K562 (cell line): ENCODE results near the gene HP. TPM values are rescaled to one million over a fixed set of nuclear protein-coding genes. Genes with fewer than 3 reads are reported as not detected.

Experiments used
- BHLHE40 ChIP-seq: IDR thresholded peaks from 2 replicates; pipeline ENCODE4 v1.6.1; 2011; ENCODE audit warnings: low read length, improper control_type of control experiment
- ETV6 ChIP-seq, 3 experiments: fragments of 150-350 bp in 1 of 3; sonication (generic) in 1 of 3; formaldehyde crosslinking in 1 of 3; IDR thresholded peaks; 2 replicates each; pipeline versions ENCODE4 v1.6.1 to v1.8.0; 2014 to 2022; ENCODE audit warnings: borderline replicate concordance in 2 of 3, low read depth in 2 of 3, antibody characterized with exemption in 1 of 3, low read length in 1 of 3, mild to moderate bottlenecking in 1 of 3, missing genetic modification reagents in 1 of 3
- FOXA3 ChIP-seq, 2 experiments: fragments of 450-650 bp in 1 of 2; sonication (generic) in 1 of 2; formaldehyde crosslinking; IDR thresholded peaks in 1 of 2; conservative IDR thresholded peaks in 1 of 2; 2 replicates each; pipeline versions ENCODE4 v1.4.0 to v1.8.0; 2020 to 2022; ENCODE audit warnings: mild to moderate bottlenecking in 2 of 2, missing genetic modification reagents in 1 of 2
- FOXP1 ChIP-seq: sonication (generic); formaldehyde crosslinking; IDR thresholded peaks from 2 replicates; pipeline ENCODE4 v1.8.0; 2022; ENCODE audit warnings: mild to moderate bottlenecking, missing genetic modification reagents
- RBFOX2 ChIP-seq: fragments of 200-400 bp; formaldehyde crosslinking; IDR thresholded peaks from 2 replicates; pipeline ENCODE4 v1.6.1; 2017; ENCODE audit warnings: low read depth, mild to moderate bottlenecking, low read length, moderate library complexity
- RFX7 ChIP-seq: fragments of 250-450 bp; sonication (Bioruptor Pico); IDR thresholded peaks from 2 replicates; pipeline ENCODE4 v1.5.1; 2021; ENCODE audit warnings: mild to moderate bottlenecking
- SMAD4 ChIP-seq: fragments of 250-450 bp; sonication (Bioruptor Pico); conservative IDR thresholded peaks from 2 replicates; pipeline ENCODE4 v1.8.0; 2021; ENCODE audit warnings: inconsistent platforms, mild to moderate bottlenecking, moderate library complexity
- TEAD1 ChIP-seq, 2 experiments: fragments of 450-650 bp in 1 of 2; sonication (generic) in 1 of 2; formaldehyde crosslinking; IDR thresholded peaks; 2 replicates each; pipeline versions ENCODE4 v1.4.0 to v1.8.0; 2020 to 2022; ENCODE audit warnings: mild to moderate bottlenecking in 2 of 2, missing genetic modification reagents in 1 of 2
- ZFX ChIP-seq: sonication (generic); formaldehyde crosslinking; IDR thresholded peaks from 2 replicates; pipeline ENCODE4 v1.8.0; 2022; ENCODE audit warnings: mild to moderate bottlenecking, missing genetic modification reagents, moderate library complexity
- ZNF232 ChIP-seq: sonication (generic); formaldehyde crosslinking; IDR thresholded peaks from 2 replicates; pipeline ENCODE4 v1.8.0; 2022; ENCODE audit warnings: mild to moderate bottlenecking, missing genetic modification reagents
- polyA plus RNA-seq, 8 experiments: library from polyadenylated mRNA; depleted of rRNA in 4 of 8; stranded (reverse) in 5 of 8; unstranded in 3 of 8; fragments of >200 nt; fragmentation: Nextera tagmentation in 2 of 8; fragmentation: Illumina TruSeq in 1 of 8; extraction: Ambion mirVana in 2 of 8; extraction: Trizol in 1 of 8; gene quantifications; 2 replicates each; pipeline versions ENCODE4 v1.2.1 to v1.2.3, GENCODE V29; 2011 to 2014; ENCODE audit warnings: inconsistent platforms in 1 of 8, missing spikeins in 1 of 8
- total RNA-seq, 7 experiments: library from RNA; depleted of rRNA in 6 of 7; stranded (reverse); fragments of >200 nt in 6 of 7; fragmentation: Illumina TruSeq in 2 of 7; extraction: Trizol in 2 of 7; gene quantifications; 2 replicates each; pipeline versions ENCODE4 v1.2.1 to v1.2.3, GENCODE V29; 2011 to 2021; ENCODE audit warnings: low replicate concordance in 1 of 7
- TF ChIP-seq, protein P1 (sequence below): sonication (generic); formaldehyde crosslinking; IDR thresholded peaks from 2 replicates; pipeline ENCODE4 v1.8.0; 2022; ENCODE audit warnings: mild to moderate bottlenecking, missing genetic modification reagents
- TF ChIP-seq, protein P2 (sequence below): sonication (generic); formaldehyde crosslinking; IDR thresholded peaks from 2 replicates; pipeline ENCODE4 v1.9.0; 2022; ENCODE audit warnings: mild to moderate bottlenecking, missing genetic modification reagents
- TF ChIP-seq, protein P3 (sequence below), 2 experiments: IDR thresholded peaks; 2 replicates each; pipeline ENCODE4 v1.6.1; 2011; ENCODE audit warnings: borderline replicate concordance in 1 of 2, control low read depth in 1 of 2, low read depth in 1 of 2, low read length in 1 of 2, mild to moderate bottlenecking in 1 of 2, mixed read lengths in 1 of 2, moderate library complexity in 1 of 2; ENCODE audit not compliant: insufficient read depth in 1 of 2, insufficient read length in 1 of 2, poor library complexity in 1 of 2, severe bottlenecking in 1 of 2; ENCODE audit errors: extremely low read depth in 1 of 2

The HP gene
- total and polyA plus RNA-seq, 9 of the 15 experiments (the other 6 are each of a cell fraction or from before 2014, with no cell fraction given) = 0.04 to 8.7 TPM; not detected in 7

DNA sequence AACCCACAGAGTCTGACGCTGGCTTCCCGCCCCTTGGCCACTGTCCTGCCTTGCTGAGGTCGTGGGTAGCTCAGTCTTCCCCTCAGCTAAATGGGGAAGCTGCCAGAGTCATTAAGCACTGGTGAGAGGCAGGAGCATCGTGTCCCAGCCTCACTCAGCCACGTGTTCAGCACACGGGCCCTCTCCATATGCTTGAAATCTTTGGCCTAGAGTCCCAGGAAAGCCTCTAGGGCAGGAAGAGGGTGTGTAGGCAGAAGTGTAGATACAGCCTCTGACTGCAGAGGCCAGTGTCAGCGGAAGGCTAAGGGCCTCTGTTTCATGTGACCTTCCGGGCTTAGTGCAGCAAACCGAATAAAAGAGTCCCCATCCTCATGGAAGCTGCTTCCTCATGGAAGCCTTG is 41.7 kb upstream of the HP start (continued):
- TF ChIP-seq ZNF232 = 0 out of 2 replicates have a peak, but pooled peaks have one; percentile 33
- peak in 1 of 2 experiments; percentile 76; a peak in 1 of 4 replicates for TF ChIP-seq FOXA3 (CRISPR knock-in tag; conservative IDR thresholded peaks at IDR 0.05 in 1 of 2, IDR thresholded peaks at IDR 0.05 in 1 of 2)
- 0 out of 2 replicates have a peak, but pooled peaks have one; percentile 20 for TF ChIP-seq SMAD4 (CRISPR knock-in tag)
- TF ChIP-seq TEAD1 (CRISPR knock-in tag; IDR thresholded peaks at IDR 0.05) = 0 out of 4 replicates have a peak, but pooled peaks of 1 of the 2 experiments have one; percentile 25
- TF ChIP-seq RBFOX2 = no peak
- TF ChIP-seq, protein P1, sequence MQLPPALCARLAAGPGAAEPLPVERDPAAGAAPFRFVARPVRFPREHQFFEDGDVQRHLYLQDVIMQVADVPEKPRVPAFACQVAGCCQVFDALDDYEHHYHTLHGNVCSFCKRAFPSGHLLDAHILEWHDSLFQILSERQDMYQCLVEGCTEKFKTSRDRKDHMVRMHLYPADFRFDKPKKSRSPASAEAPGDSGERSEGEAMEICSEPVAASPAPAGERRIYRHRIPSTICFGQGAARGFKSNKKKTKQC (CRISPR knock-in tag) = peak; percentile 88; the same call in 1 of the 2 replicates
- no peak for TF ChIP-seq ETV6 (IDR thresholded peaks at IDR 0.05; ENCODE audit: borderline replicate concordance in 1 of 2, low read depth in 2 of 2, low read length in 1 of 2)
- TF ChIP-seq ETV6 (CRISPR knock-in tag; IDR thresholded peaks at IDR 0.05; ENCODE audit: borderline replicate concordance) = 0 out of 2 replicates have a peak, but pooled peaks have one; percentile 35
- TF ChIP-seq FOXP1 = peak; percentile 57; the same call in 1 of the 2 replicates
- TF ChIP-seq, protein P2, sequence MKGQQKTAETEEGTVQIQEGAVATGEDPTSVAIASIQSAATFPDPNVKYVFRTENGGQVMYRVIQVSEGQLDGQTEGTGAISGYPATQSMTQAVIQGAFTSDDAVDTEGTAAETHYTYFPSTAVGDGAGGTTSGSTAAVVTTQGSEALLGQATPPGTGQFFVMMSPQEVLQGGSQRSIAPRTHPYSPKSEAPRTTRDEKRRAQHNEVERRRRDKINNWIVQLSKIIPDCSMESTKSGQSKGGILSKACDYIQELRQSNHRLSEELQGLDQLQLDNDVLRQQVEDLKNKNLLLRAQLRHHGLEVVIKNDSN (CRISPR knock-in tag) = peak; percentile 42
- TF ChIP-seq, protein P3, sequence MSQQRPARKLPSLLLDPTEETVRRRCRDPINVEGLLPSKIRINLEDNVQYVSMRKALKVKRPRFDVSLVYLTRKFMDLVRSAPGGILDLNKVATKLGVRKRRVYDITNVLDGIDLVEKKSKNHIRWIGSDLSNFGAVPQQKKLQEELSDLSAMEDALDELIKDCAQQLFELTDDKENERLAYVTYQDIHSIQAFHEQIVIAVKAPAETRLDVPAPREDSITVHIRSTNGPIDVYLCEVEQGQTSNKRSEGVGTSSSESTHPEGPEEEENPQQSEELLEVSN (IDR thresholded peaks at IDR 0.05; ENCODE audit: borderline replicate concordance in 1 of 2, extremely low read depth in 1 of 2, insufficient read depth in 1 of 2, insufficient read length in 1 of 2, low read depth in 1 of 2, low read length in 1 of 2, poor library complexity in 1 of 2, severe bottlenecking in 1 of 2) = peak; percentile 64 to 74
- TF ChIP-seq BHLHE40 = no peak
- TF ChIP-seq ZFX (CRISPR knock-in tag) = peak; percentile 27; the same call in 1 of the 2 replicates
- no peak for TF ChIP-seq RFX7
